T-cell (primary cell): ENCODE measurements around the gene RCAN3. TPM values are rescaled to one million over a fixed set of nuclear protein-coding genes. Genes with fewer than 3 reads are reported as not detected.

Experiments used
- ATAC-seq, 4 experiments: fragments of 200-7000 bp in 3 of 4; fragments of 150-1000 bp in 1 of 4; cut with Tn5 transposase; replicated peaks in 1 of 4; 1 replicate in 3 of 4; 2 replicates in 1 of 4; pipeline ENCODE4 v1.10.0; 2021; ENCODE audit warnings: moderate library complexity in 3 of 4, mild to moderate bottlenecking in 2 of 4, moderate number of reproducible peaks in 1 of 4
- CTCF ChIA-PET, 2 donors: fragments of 300-600 bp; sonication (Branson Sonifier 250); formaldehyde crosslinking; loops; one replicate each; lab custom pipeline; 2022; ENCODE audit warnings: antibody characterized with exemption in 2 of 2; lab: Charles Lee
- POLR2A ChIA-PET, 2 donors: fragments of 300-600 bp; sonication (Branson Sonifier 250); formaldehyde crosslinking; loops; one replicate each; lab custom pipeline; 2022; ENCODE audit warnings: antibody characterized with exemption in 2 of 2; lab: Charles Lee
- DNase-seq, 35 experiments: peaks; one replicate each; pipeline versions ENCODE4 v3.0.0 to v3.0.0-alpha.2; 2013 to 2023
- H3K27ac ChIP-seq: one replicate; pipeline ENCODE4 v1.5.1; 2013; ENCODE audit warnings: low read length
- H3K27me3 ChIP-seq, 2 experiments: replicated peaks in 1 of 2; 1 replicate in 1 of 2; 2 replicates in 1 of 2; pipeline versions ENCODE4 v1.6.1 to v1.7.0; 2013; ENCODE audit warnings: low read length in 1 of 2, mixed read lengths in 1 of 2; ENCODE audit not compliant: control insufficient read depth in 2 of 2, insufficient read depth in 2 of 2; ENCODE audit errors: extremely low read depth in 1 of 2
- H3K36me3 ChIP-seq, 2 donors: 1 replicate in 1 of 2; 2 replicates in 1 of 2; pipeline versions ENCODE4 v1.6.1 to v1.7.0; 2013; ENCODE audit warnings: low read length in 1 of 2; ENCODE audit not compliant: control insufficient read depth in 2 of 2, insufficient read depth in 1 of 2; ENCODE audit errors: extremely low read depth in 1 of 2
- H3K4me1 ChIP-seq, 2 experiments: 1 replicate in 1 of 2; 2 replicates in 1 of 2; pipeline versions ENCODE4 v1.6.1 to v1.7.0; 2013; ENCODE audit warnings: low read length in 2 of 2, mixed read lengths in 1 of 2; ENCODE audit not compliant: insufficient read depth in 2 of 2, control insufficient read depth in 1 of 2; ENCODE audit errors: extremely low read depth in 1 of 2
- H3K4me3 ChIP-seq, 2 donors: 1 replicate in 1 of 2; 2 replicates in 1 of 2; pipeline versions ENCODE4 v1.5.1 to v1.7.0; 2013; ENCODE audit warnings: mild to moderate bottlenecking in 2 of 2, low read length in 1 of 2, moderate library complexity in 1 of 2; ENCODE audit not compliant: control insufficient read depth in 1 of 2; ENCODE audit errors: extremely low read depth in 1 of 2
- H3K9me3 ChIP-seq: 2 replicates; pipeline ENCODE4 v1.7.0; 2013
- H3K27ac Mint-ChIP-seq, 2 donors: one replicate each; pipeline ENCODE4 v1.8.0; 2020 to 2021; ENCODE audit warnings: mild to moderate bottlenecking in 2 of 2, mixed read lengths in 2 of 2
- H3K27me3 Mint-ChIP-seq, 2 donors: one replicate each; pipeline ENCODE4 v1.8.0; 2021 to 2022; ENCODE audit warnings: mixed read lengths in 2 of 2
- H3K36me3 Mint-ChIP-seq: one replicate; pipeline ENCODE4 v1.8.0; 2021; ENCODE audit warnings: mixed read lengths
- H3K4me1 Mint-ChIP-seq, 3 donors: one replicate each; pipeline ENCODE4 v1.8.0; 2020 to 2022; ENCODE audit warnings: mixed read lengths in 3 of 3, mild to moderate bottlenecking in 1 of 3
- H3K4me3 Mint-ChIP-seq, 3 donors: one replicate each; pipeline ENCODE4 v1.8.0; 2020 to 2022; ENCODE audit warnings: mild to moderate bottlenecking in 3 of 3, mixed read lengths in 3 of 3, moderate library complexity in 3 of 3
- H3K9me3 Mint-ChIP-seq, 3 donors: one replicate each; pipeline ENCODE4 v1.8.0; 2020 to 2022; ENCODE audit warnings: mixed read lengths in 3 of 3
- whole genome bisulfite sequencing: methylation state at CpG from one replicate; pipeline ENCODE4 v1.1.5; 2013; ENCODE audit warnings: missing lambda C conversion rate; ENCODE audit not compliant: insufficient coverage; 5-methylcytosine and 5-hydroxymethylcytosine counted together
- total RNA-seq, 35 experiments: library from RNA in 6 of 35; stranded (reverse) in 6 of 35; fragments of 120-200 nt in 1 of 35; gene quantifications; one replicate each; pipeline versions ENCODE4 v1.2.1 to v1.2.4 and lab custom pipeline; 2013 to 2026

RCAN3 gene
- total RNA-seq, 5 donors from 2014 or later (not counting 1 experiment from before 2014, with no cell fraction given) = 149 to 202 (median 186) TPM

GRCh38 chr1:24481101-24481500 is 21.5 kb upstream of the RCAN3 start:
- H3K27me3 Mint-ChIP-seq = no peaks in the 10 kb centered on the region
- no peaks in the 10 kb centered on the region for H3K9me3 Mint-ChIP-seq
- H3K36me3 ChIP-seq = peaks cover 0 to 2% of the 10 kb centered on the region in 2 donors
- H3K4me1 Mint-ChIP-seq = peaks cover 70 to 85% (median 73%) of the 10 kb centered on the region in 3 donors
- H3K4me1 ChIP-seq = peaks cover 49 to 66% of the 10 kb centered on the region in 2 experiments
- H3K27ac Mint-ChIP-seq = peak overlapping the region; percentile 95 to 96
- H3K4me3 ChIP-seq = peak overlapping the region in 1 of 2 donors; percentile 21
- ATAC-seq (peak; percentile 56 to 76 (median 66)), DNase-seq (peak in 33 of 35 experiments; percentile 28 to 73 (median 53))
- CTCF ChIA-PET = interaction anchor here (0.6 to 1.9 kb wide), 11 partner anchors 20 to 106 kb away, joined by 3 to 7 read pairs (median 4); partner anchors contain the start of gene NIPAL3 (in 2 of the 2)
- 0% methylated on average over 1 of the region's 2 CpGs for WGBS
- H3K36me3 Mint-ChIP-seq = peaks cover 7% of the 10 kb centered on the region
- no peaks in the 10 kb centered on the region for H3K27me3 ChIP-seq
- H3K27ac ChIP-seq = peak overlapping the region; percentile 87
- POLR2A ChIA-PET = interaction anchor here (0.6 to 1.9 kb wide), 5 partner anchors 9 to 29 kb away, joined by 3 to 11 read pairs (median 5); partner anchors contain the start of gene RCAN3 (in 1 of the 2)
- H3K9me3 ChIP-seq = no peaks in the 10 kb centered on the region
- H3K4me3 Mint-ChIP-seq = peak overlapping the region; percentile 25 to 70 (median 63)

GRCh38 chr1:24481843-24482610 is 20.6 kb upstream of the RCAN3 start:
- peak overlapping the region; percentile 95 to 96 for H3K27ac Mint-ChIP-seq
- peak overlapping the region; percentile 87 for H3K27ac ChIP-seq
- H3K36me3 Mint-ChIP-seq = peaks cover 7% of the 10 kb centered on the region
- H3K4me1 Mint-ChIP-seq = peaks cover 74 to 85% (median 75%) of the 10 kb centered on the region in 3 donors
- no peaks in the 10 kb centered on the region for H3K36me3 ChIP-seq
- H3K4me1 ChIP-seq = peaks cover 55 to 75% of the 10 kb centered on the region in 2 experiments
- H3K4me3 ChIP-seq = peak overlapping the region; percentile 1 to 10
- H3K9me3 Mint-ChIP-seq = no peaks in the 10 kb centered on the region
- ATAC-seq (peak; percentile 56 to 68 (median 58)), DNase-seq (peak in 26 of 35 experiments; percentile 9 to 72 (median 42))
- ChIA-PET CTCF (interaction anchor here (0.7 to 1.9 kb wide), 10 partner anchors 19 to 153 kb away, joined by 3 to 7 read pairs (median 4); partner anchors contain the start of gene NIPAL3 (in 2 of the 2)), POLR2A (interaction anchor here (0.5 to 1.9 kb wide), 10 partner anchors 20 to 350 kb away, joined by 3 to 11 read pairs (median 5); partner anchors contain the start of gene RCAN3 (in 1 of the 2))
- H3K9me3 ChIP-seq = no peaks in the 10 kb centered on the region
- peak overlapping the region; percentile 61 to 70 (median 63) for H3K4me3 Mint-ChIP-seq
- H3K27me3 ChIP-seq = no peaks in the 10 kb centered on the region
- H3K27me3 Mint-ChIP-seq = no peaks in the 10 kb centered on the region
- 94% methylated on average over 12 of the region's 16 CpGs for WGBS

DNA sequence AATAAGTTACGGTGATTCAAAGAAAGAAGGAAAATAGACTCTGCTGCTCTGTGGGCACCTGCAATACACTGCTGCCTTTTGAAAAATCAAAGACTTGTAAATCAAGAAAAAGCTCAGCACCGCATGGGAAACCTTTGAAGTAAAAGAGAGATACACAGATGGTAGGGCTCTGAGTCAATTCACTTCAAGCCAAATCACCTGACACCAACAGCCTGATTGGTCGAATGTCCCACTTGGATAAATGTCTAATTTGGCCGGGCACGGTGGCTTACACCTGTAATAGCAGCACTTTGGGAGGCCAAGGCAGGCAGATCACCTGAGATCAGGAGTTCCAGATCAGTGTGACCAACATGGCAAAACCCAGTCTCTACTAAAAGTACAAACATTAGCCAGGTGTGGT is 19.2 kb upstream of the RCAN3 start:
- peak overlapping the region; percentile 95 to 98 for H3K27ac Mint-ChIP-seq
- peaks cover 3% of the 10 kb centered on the region for H3K36me3 Mint-ChIP-seq
- Histone ChIP-seq H3K36me3 (no peaks in the 10 kb centered on the region), H3K27me3 (no peaks in the 10 kb centered on the region), H3K27ac (peak overlapping the region; percentile 87), H3K4me3 (no peak overlapping the region), H3K9me3 (no peaks in the 10 kb centered on the region), H3K4me1 (peaks cover 64 to 88% of the 10 kb centered on the region in 2 experiments)
- ATAC-seq = peak; percentile 49 to 64 (median 56)
- ChIA-PET CTCF (interaction anchor here in 1 of 2 donors (1.0 to 1.7 kb wide), 3 partner anchors 34 to 103 kb away, joined by 3 to 4 read pairs (median 3); partner anchors contain the start of gene NIPAL3), POLR2A (interaction anchor here (0.6 to 1.5 kb wide), 3 partner anchors 9 to 23 kb away, joined by 3 to 4 read pairs (median 3); partner anchors contain the start of gene RCAN3 (in 1 of the 2))
- peak in 13 of 35 experiments; percentile 18 to 61 (median 34) for DNase-seq
- H3K9me3 Mint-ChIP-seq = no peaks in the 10 kb centered on the region
- no peaks in the 10 kb centered on the region for H3K27me3 Mint-ChIP-seq
- H3K4me3 Mint-ChIP-seq = peak overlapping the region; percentile 28 to 63 (median 43)
- 50% methylated on average over 1 of the region's 5 CpGs for WGBS
- peaks cover 79 to 87% (median 82%) of the 10 kb centered on the region in 3 donors for H3K4me1 Mint-ChIP-seq

DNA sequence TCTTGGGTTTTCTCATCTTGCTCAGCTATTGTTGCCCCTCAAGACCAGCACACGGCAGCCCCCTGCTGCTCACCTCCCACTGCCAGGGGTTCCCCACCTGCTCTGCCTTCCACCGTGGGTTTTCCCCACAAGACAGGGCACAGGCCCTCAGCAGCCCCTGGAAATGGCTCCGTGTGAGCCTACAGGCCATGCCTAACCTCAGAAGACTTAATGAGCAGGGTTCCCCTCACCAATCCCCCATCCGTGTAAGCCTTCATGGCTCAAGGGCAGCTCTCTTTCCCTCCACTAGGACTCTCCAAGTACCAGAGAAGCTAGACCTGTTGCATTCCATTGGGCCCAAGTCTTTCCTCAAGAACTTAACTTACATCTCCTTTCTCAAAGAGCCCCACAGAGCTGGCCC is 18.4 kb upstream of the RCAN3 start:
- Mint-ChIP-seq H3K27me3 (no peaks in the 10 kb centered on the region), H3K36me3 (peaks cover 3% of the 10 kb centered on the region), H3K27ac (peak overlapping the region; percentile 95 to 98), H3K4me1 (peaks cover 85 to 88% (median 87%) of the 10 kb centered on the region in 3 donors), H3K9me3 (no peaks in the 10 kb centered on the region), H3K4me3 (peak overlapping the region; percentile 31 to 63 (median 46))
- Histone ChIP-seq H3K9me3 (no peaks in the 10 kb centered on the region), H3K27ac (peak overlapping the region; percentile 87), H3K4me3 (no peak overlapping the region), H3K4me1 (peaks cover 65 to 96% of the 10 kb centered on the region in 2 experiments), H3K27me3 (no peaks in the 10 kb centered on the region), H3K36me3 (no peaks in the 10 kb centered on the region)
- CTCF ChIA-PET = interaction anchor here (0.5 to 1.7 kb wide), 4 partner anchors 18 to 847 kb away, joined by 3 to 4 read pairs (median 4); partner anchors contain the start of gene RCAN3 (in 1 of the 2)
- POLR2A ChIA-PET = interaction anchor here (0.6 to 1.5 kb wide), 5 partner anchors 8 to 34 kb away, joined by 3 to 4 read pairs (median 3); no protein-coding TSS in a partner anchor
- no peak for ATAC-seq
- WGBS = 42% methylated on average over 4 of the region's 4 CpGs
- DNase-seq = peak in 1 of 35 experiments; percentile 52

GRCh38 chr1:24486331-24487065 is 16.1 kb upstream of the RCAN3 start:
- H3K27me3 Mint-ChIP-seq = no peaks in the 10 kb centered on the region
- Histone ChIP-seq H3K4me3 (peak overlapping the region in 1 of 2 donors; percentile 0), H3K27ac (peak overlapping the region; percentile 71), H3K9me3 (no peaks in the 10 kb centered on the region), H3K4me1 (peaks cover 57 to 76% of the 10 kb centered on the region in 2 experiments), H3K27me3 (peaks cover 0 to 3% of the 10 kb centered on the region in 2 experiments), H3K36me3 (no peaks in the 10 kb centered on the region)
- WGBS = 25% methylated on average over 3 of the region's 7 CpGs
- H3K4me1 Mint-ChIP-seq = peaks cover 77 to 79% (median 77%) of the 10 kb centered on the region in 3 donors
- H3K9me3 Mint-ChIP-seq = no peaks in the 10 kb centered on the region
- peak overlapping the region; percentile 90 to 98 for H3K27ac Mint-ChIP-seq
- ChIA-PET POLR2A (interaction anchor here (0.6 to 3.2 kb wide), 7 partner anchors 16 to 610 kb away, joined by 3 to 30 read pairs (median 5); partner anchors contain the start of gene RCAN3 (in 2 of the 2)), CTCF (interaction anchor here in 1 of 2 donors (0.6 to 2.3 kb wide), 15 partner anchors 10 to 255 kb away, joined by 3 to 11 read pairs (median 4); partner anchors contain the start of genes NCMAP, NIPAL3 and RCAN3)
- DNase-seq (peak in 21 of 35 experiments; percentile 15 to 78 (median 42)), ATAC-seq (peak; percentile 63 to 73 (median 68))
- H3K36me3 Mint-ChIP-seq = peaks cover 5% of the 10 kb centered on the region
- H3K4me3 Mint-ChIP-seq = peak overlapping the region; percentile 37 to 70 (median 64)
